ENCODE results near the gene TEF.
"Not testable (repeated sequence)": the region's sequence is repeated elsewhere in the genome, so short reads cannot be mapped to it uniquely, and the experiment has no call there.

TEF gene

GRCh38 chr22:41431656-41432055 is 49.9 kb downstream of the TEF start:
- DNase-seq, result no peak

GRCh38 chr22:41433480-41433879 is 51.7 kb downstream of the TEF start:
- not testable (repeated sequence) for DNase-seq

DNA sequence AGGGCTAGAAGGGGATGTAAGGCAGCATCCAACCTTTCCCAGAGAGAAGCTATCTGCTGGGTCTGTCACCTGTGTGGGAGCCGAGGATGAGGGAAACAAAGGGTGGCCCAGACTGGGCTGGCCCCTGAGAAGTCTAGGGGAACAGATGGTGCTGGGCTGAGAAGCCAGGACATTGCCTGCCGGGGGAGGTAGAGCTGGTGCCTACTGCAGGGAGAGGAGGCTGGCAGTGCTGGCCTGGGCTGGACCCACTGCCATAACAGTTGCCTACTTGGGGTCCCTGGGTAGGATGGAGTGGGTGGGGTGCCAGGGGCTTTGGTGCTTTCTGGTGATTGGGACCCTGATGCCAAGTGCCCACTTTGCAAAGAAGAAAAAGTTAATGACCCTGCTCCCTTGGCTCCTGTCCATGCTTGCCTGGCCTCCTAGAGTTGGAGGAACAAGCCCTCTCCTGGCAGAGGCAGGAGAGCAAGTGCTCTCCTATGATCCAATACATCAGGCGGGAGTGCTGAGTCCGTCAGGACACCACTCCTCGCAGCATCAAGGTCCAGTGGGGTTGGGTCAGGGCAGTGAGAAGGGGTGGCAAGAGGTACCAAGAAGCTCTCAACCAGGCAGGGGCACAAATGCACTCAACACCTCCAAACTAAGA is 52.7 kb downstream of the TEF start:
- DNase-seq, result not testable (repeated sequence)

DNA sequence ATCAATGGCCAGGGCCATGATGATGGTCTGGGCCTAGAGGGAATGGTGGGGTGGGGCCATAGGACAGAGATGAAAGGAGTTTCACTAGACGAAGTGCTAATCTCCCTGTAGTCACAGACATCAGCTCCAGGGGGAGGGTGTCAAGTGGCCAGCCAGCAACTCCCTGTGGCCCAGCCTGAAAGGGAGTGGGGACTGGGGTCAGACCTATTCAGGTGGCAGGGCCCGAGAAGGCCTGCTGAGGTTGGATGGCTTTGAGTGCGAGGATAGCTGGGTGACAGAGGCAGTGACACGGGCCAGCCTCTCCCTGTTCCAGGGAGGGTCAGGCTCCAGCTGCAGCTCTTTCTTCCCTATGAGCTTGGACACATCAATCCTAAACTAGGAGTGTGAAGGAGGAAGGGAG is 53.8 kb downstream of the TEF start:
- DNase-seq, result no peak

DNA sequence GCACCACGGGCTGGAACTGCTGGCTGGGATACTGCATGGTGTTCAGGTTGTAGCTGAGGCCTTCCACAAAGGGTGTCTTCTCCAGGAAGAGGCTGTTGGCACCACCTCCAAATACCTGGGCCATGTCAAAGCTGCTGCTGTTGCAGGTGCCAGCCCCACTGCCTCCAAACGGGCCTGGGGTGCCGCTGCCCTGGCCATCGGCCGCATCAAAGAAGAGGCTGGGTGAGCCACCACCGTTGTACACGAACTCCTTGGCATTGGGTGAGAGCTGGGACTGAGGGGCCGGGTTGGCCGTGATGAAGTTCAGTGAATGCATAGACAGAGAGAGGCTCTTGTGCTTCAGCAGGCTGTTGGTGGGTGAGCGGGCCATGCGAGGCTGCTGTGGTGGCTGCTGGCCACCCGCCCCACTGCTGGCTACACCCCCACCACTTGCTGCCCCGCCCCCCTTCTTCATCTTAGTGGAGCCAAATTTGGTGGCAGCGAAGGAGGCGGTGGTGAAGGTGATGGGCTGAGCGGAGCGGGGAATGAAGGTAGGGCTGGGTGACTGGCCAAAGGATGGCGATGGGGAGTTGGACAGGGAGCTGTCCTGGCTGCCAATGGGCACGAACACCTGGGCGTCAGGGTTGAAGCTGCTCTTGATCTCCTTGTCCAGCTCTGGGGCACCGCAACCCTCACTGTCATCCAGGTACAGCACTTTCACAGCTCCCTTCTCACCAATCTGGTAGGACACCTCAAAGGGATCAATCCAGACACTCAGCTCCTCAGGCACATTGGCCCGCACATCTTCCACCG is 54.8 kb downstream of the TEF start:
- no peak for DNase-seq

DNA sequence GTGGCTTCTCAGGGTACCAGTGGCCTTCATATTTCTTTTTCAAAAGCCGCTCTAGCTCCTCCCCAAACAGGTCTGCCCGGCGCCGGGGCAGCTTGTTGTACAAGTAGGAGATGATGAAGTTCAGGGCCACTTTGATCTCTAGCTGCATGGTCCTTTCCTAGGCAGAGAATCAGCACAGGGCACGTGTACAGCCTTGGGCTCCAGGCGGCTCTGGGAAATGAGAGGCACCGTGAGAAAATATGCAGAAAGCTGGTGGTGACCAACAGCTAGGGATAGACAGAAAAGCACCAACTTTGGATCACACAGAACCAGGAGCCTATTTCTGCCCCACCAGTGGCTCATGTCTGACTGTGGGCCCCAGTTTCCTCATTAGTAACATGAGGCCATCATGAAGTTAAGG is 55.5 kb downstream of the TEF start:
- no peak for DNase-seq

- DNase-seq, result not testable (repeated sequence)
Observed at GRCh38 chr22:41440511-41440910, 58.8 kb downstream of the TEF start.

- DNase-seq, result no peak
Observed at GRCh38 chr22:41442240-41442792, 60.6 kb downstream of the TEF start.

GRCh38 chr22:41444360-41445128 is 62.8 kb downstream of the TEF start:
- peak; percentile 92 for DNase-seq

- peak; percentile 14 for DNase-seq
Observed at GRCh38 chr22:41445129-41446056, 63.7 kb downstream of the TEF start.

DNA sequence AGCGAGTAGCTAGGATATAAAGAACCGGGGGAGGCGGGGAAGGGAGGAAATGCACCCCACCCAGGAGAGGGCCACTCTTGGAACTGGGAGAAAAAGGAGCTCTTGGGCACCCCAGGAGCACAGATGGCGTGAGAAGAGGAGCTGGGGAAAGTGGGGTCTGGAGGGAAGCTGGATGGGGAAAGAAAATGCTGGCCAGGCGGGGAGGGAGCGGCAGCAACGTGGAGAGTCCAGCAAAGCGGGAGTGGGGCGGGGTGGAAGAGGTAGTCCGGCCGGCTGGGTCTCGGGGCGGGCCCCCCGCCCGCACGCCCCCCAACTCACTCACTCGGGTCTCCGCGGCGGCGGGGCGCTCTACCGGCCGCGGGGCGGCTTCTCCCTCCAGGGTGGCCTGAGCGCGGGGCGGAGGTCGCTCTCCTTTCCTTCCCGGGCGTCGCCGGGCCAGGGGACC is 64.3 kb downstream of the TEF start:
- DNase-seq, result no peak

- DNase-seq, result peak; percentile 91
Observed at GRCh38 chr22:41446639-41447434, 65.1 kb downstream of the TEF start, which contains the start of gene TOB2. Gene TOB2 (minus strand): TSS chr22:41446801. CDS start chr22:41437345, 9,456 bp downstream.

DNA sequence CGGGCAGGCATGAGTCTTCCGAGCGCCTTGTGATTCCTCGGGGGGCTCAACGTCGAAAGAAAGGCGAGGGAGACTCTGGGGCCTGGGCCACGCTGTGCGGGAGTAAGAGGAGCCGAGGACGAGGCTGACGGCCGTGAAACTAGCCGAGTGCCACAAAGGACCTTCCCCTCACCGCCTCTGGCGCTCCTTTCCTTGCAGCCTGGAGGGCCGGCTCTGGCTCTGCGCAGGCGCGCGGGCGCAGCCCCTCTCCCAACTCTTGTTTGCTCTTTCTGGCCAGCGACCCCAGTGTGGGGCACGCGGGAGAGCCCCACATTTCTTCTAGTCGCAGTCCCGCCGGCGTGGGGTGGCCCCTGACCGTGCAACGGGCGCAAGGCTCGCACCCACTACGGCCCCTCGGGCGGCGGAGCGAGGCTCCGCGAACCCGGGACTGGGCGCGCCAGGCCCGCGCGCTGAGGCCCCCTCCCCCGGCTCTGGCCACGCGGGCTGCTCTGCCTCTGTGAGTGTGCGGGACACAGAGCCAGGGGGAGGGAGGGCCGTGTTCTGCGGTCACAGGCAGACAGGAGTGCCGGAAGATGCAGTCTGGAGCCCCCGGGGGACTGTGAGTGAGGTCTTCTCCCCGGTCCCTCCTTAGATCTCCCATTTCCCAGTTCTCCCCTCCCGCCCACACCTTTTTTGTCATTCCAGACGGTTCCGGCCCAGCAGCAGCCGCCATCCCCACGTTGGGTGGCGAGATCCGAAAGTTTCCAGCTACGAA is 65.9 kb downstream of the TEF start:
- DNase-seq, result peak; percentile 63

DNA sequence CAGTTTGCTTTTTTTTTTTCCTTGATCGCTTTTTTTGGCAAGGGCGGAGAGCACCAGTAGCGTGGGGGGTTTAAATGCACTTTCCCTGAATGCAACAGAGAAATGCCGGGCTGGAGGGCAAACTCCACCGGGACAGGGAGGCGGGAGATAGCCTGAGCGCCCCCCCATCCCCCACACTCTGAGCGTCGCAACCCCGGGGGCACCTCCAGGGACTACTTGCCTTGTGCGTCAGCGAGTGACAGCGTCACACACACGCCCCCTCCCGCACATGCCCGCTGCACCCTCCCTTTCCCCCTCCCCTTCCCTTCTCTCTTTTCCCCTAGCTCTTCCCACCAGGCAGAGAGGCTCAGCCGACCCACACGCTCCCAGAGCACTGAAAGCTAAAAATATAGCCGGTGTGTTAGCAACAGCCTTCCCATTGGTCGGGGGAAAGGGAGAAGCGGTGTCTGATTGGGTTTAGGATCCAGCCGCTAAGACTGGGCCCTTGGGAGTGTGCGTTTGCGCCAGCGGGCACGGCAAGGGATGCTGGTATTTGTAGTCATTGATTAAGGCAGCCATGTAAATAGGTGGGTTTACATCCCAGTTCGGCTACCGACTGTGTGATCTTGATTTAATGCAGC is 66.6 kb downstream of the TEF start:
- DNase-seq, result peak; percentile 97
